Activated T-cell treated with anti-CD3 and anti-CD28 coated beads, Interleukin-2, amount 50 U/mL, for 4 hours (primary cell): ENCODE measurements around the gene MX1. TPM values are rescaled to one million over a fixed set of nuclear protein-coding genes. Genes with fewer than 3 reads are reported as not detected.

ENCODE experiments used
- ATAC-seq, 2 donors: fragments of 200-7000 bp; cut with Tn5 transposase; one replicate each; pipeline ENCODE4 v1.10.0; 2021
- DNase-seq: peaks from one replicate; pipeline ENCODE4 v3.0.0-alpha.2; 2020
- H3K27me3 Mint-ChIP-seq: one replicate; pipeline ENCODE4 v1.8.0; 2021; ENCODE audit warnings: low read depth, mixed read lengths
- H3K36me3 Mint-ChIP-seq: one replicate; pipeline ENCODE4 v1.8.0; 2022; ENCODE audit warnings: mixed read lengths; ENCODE audit not compliant: insufficient read depth
- H3K4me1 Mint-ChIP-seq: one replicate; pipeline ENCODE4 v1.8.0; 2021; ENCODE audit warnings: low read depth, mixed read lengths
- H3K4me3 Mint-ChIP-seq: one replicate; pipeline ENCODE4 v1.8.0; 2021; ENCODE audit warnings: mild to moderate bottlenecking, moderate library complexity, mixed read lengths
- H3K9me3 Mint-ChIP-seq: one replicate; pipeline ENCODE4 v1.8.0; 2021; ENCODE audit warnings: mixed read lengths
- total RNA-seq, 3 donors: library from RNA; stranded (reverse); gene quantifications; one replicate each; pipeline ENCODE4 v1.2.1, GENCODE V29; 2021

Gene MX1
- total RNA-seq: 10 to 100 TPM; 13.8 to 33.8 (median 22.7) TPM

GRCh38 chr21:41425954-41426675 is at the start of gene MX1:
Gene MX1 (plus strand): TSS chr21:41426239. CDS start chr21:41432071, 5,832 bp downstream.
- Mint-ChIP-seq H3K36me3 (peaks cover 12% of the 10 kb centered on the region), H3K27me3 (no peaks in the 10 kb centered on the region), H3K4me1 (peaks cover 63% of the 10 kb centered on the region), H3K4me3 (peak within 1 kb of the TSS; percentile 94), H3K9me3 (no peaks in the 10 kb centered on the region)
- ATAC-seq (peak; percentile 98 to 99), DNase-seq (peak; percentile 86)

DNA sequence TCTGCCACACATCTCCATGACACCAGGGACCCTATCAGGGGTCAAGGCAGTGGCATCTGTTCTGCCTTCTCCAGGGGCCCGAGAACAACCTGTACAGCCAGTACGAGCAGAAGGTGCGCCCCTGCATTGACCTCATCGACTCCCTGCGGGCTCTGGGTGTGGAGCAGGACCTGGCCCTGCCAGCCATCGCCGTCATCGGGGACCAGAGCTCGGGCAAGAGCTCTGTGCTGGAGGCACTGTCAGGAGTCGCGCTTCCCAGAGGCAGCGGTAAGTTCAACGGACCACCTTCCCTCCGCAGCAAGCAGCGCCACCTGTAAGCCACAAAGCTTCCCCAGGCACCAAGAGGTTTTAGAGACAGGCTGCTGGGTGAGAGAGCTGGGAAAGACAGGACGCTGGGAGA is 48.3 kb upstream of the MX1 start:
- DNase-seq: no peak
- Mint-ChIP-seq H3K9me3 (no peaks in the 10 kb centered on the region), H3K4me3 (no peak overlapping the region), H3K36me3 (peaks cover 43% of the 10 kb centered on the region), H3K27me3 (no peaks in the 10 kb centered on the region), H3K4me1 (peaks cover 16% of the 10 kb centered on the region)
- no peak for ATAC-seq

- no peak for DNase-seq
- Mint-ChIP-seq H3K27me3 (no peaks in the 10 kb centered on the region), H3K9me3 (no peaks in the 10 kb centered on the region), H3K4me1 (peaks cover 9% of the 10 kb centered on the region), H3K36me3 (peaks cover 45% of the 10 kb centered on the region), H3K4me3 (no peak overlapping the region)
- ATAC-seq: no peak
Observed at GRCh38 chr21:41378849-41379248, 47.2 kb upstream of the MX1 start.

- peaks cover 7% of the 10 kb centered on the region for H3K4me1 Mint-ChIP-seq
- H3K4me3 Mint-ChIP-seq: no peak overlapping the region
- peaks cover 45% of the 10 kb centered on the region for H3K36me3 Mint-ChIP-seq
- no peaks in the 10 kb centered on the region for H3K9me3 Mint-ChIP-seq
- no peak for ATAC-seq
- no peak for DNase-seq
- H3K27me3 Mint-ChIP-seq: no peaks in the 10 kb centered on the region
Observed at GRCh38 chr21:41379901-41380300, 46.1 kb upstream of the MX1 start.

DNA sequence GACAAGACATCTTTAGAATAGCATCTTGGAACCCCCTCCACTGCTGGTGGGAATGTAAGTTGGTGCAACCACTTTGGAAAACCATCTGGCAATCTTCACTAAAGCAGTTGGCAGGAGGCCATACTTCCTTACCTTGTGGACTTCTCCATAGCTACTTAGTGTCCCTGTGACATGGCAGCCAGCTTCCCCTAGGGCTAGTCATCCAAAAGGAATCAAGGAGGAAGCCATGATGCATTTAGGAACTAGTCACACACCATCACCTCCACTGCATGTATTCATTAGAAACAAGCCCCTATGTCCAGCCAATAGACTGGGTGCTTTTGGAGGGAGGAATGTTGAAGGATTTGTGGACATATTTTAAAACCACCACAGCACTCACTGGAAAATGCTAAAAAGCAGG is 44.3 kb upstream of the MX1 start:
- DNase-seq (no peak), ATAC-seq (no peak)
- Mint-ChIP-seq H3K4me3 (no peak overlapping the region), H3K36me3 (peaks cover 45% of the 10 kb centered on the region), H3K4me1 (no peaks in the 10 kb centered on the region), H3K27me3 (no peaks in the 10 kb centered on the region), H3K9me3 (no peaks in the 10 kb centered on the region)

GRCh38 chr21:41387042-41387819 is 38.8 kb upstream of the MX1 start:
- Mint-ChIP-seq H3K4me3 (no peak overlapping the region), H3K36me3 (peaks cover 43% of the 10 kb centered on the region), H3K27me3 (no peaks in the 10 kb centered on the region), H3K4me1 (no peaks in the 10 kb centered on the region), H3K9me3 (no peaks in the 10 kb centered on the region)
- DNase-seq (no peak), ATAC-seq (no peak)

DNA sequence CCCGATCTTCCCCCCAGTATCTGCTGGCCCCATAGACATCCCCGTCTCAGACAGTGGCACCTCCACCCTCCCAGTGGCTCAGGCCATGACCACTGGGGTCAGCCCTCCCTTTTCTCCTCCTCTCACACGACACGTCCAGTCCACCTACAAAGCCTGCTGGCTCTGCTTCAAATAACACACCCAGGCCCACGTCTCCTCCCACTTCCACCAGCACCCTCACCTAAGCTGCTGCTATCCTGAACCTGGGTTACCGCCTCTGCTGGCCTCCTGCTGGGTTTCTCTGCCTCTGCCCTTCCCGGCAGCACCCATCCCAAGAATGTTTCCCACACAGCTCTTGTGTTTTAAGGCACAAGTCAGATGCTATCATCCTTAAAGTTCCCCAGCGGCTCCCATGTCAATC is 38.2 kb upstream of the MX1 start:
- no peak for ATAC-seq
- H3K27me3 Mint-ChIP-seq: no peaks in the 10 kb centered on the region
- no peaks in the 10 kb centered on the region for H3K4me1 Mint-ChIP-seq
- H3K36me3 Mint-ChIP-seq: peaks cover 40% of the 10 kb centered on the region
- DNase-seq: no peak
- H3K4me3 Mint-ChIP-seq: no peak overlapping the region
- H3K9me3 Mint-ChIP-seq: no peaks in the 10 kb centered on the region

GRCh38 chr21:41388259-41388658 is 37.8 kb upstream of the MX1 start:
- Mint-ChIP-seq H3K9me3 (no peaks in the 10 kb centered on the region), H3K4me3 (no peak overlapping the region), H3K27me3 (no peaks in the 10 kb centered on the region), H3K4me1 (no peaks in the 10 kb centered on the region), H3K36me3 (peaks cover 41% of the 10 kb centered on the region)
- DNase-seq: no peak
- ATAC-seq: no peak

- Mint-ChIP-seq H3K9me3 (no peaks in the 10 kb centered on the region), H3K36me3 (peaks cover 55% of the 10 kb centered on the region), H3K27me3 (no peaks in the 10 kb centered on the region), H3K4me1 (no peaks in the 10 kb centered on the region), H3K4me3 (no peak overlapping the region)
- ATAC-seq: no peak
- no peak for DNase-seq
Observed at GRCh38 chr21:41390043-41390639, 35.9 kb upstream of the MX1 start.

GRCh38 chr21:41393876-41394465 is 32.1 kb upstream of the MX1 start:
- Mint-ChIP-seq H3K4me1 (no peaks in the 10 kb centered on the region), H3K36me3 (peaks cover 52% of the 10 kb centered on the region), H3K4me3 (no peak overlapping the region), H3K27me3 (no peaks in the 10 kb centered on the region), H3K9me3 (no peaks in the 10 kb centered on the region)
- DNase-seq (no peak), ATAC-seq (no peak)

DNA sequence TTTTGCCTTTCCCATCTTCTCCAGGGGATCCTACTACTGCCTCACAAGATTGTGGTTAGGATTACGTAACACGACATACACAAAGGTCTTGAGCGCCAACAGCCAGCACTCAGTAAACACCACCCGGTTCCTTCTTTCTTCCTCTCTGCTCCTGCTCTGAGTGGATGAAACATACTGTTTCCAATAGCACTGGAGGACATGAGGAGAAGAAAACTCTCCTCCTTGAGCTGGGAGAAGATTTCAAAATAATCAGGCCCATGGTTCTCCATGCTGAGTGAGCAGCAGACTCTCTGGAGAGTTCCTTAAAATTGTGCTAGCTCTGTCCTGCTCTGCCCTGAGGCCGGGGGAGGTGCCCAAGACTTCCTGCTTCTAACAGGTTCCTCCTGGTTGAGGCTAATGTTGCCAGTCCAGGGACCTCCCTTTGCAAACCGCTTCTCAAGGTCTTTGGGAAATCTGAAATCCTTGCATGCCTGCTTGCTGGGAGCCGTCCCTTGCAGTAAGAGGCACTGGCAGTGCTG is 29.4 kb upstream of the MX1 start:
- H3K4me1 Mint-ChIP-seq: no peaks in the 10 kb centered on the region
- H3K36me3 Mint-ChIP-seq: peaks cover 62% of the 10 kb centered on the region
- no peak for DNase-seq
- H3K4me3 Mint-ChIP-seq: no peak overlapping the region
- H3K27me3 Mint-ChIP-seq: no peaks in the 10 kb centered on the region
- ATAC-seq: no peak
- no peaks in the 10 kb centered on the region for H3K9me3 Mint-ChIP-seq

GRCh38 chr21:41397471-41397891 is 28.6 kb upstream of the MX1 start:
- Mint-ChIP-seq H3K4me3 (no peak overlapping the region), H3K27me3 (no peaks in the 10 kb centered on the region), H3K36me3 (peaks cover 65% of the 10 kb centered on the region), H3K9me3 (no peaks in the 10 kb centered on the region), H3K4me1 (no peaks in the 10 kb centered on the region)
- ATAC-seq (no peak), DNase-seq (no peak)

GRCh38 chr21:41398251-41398650 is 27.8 kb upstream of the MX1 start:
- Mint-ChIP-seq H3K4me3 (no peak overlapping the region), H3K36me3 (peaks cover 66% of the 10 kb centered on the region), H3K9me3 (no peaks in the 10 kb centered on the region), H3K4me1 (no peaks in the 10 kb centered on the region), H3K27me3 (no peaks in the 10 kb centered on the region)
- no peak for DNase-seq
- ATAC-seq: no peak

- H3K9me3 Mint-ChIP-seq: no peaks in the 10 kb centered on the region
- no peaks in the 10 kb centered on the region for H3K4me1 Mint-ChIP-seq
- H3K4me3 Mint-ChIP-seq: no peak overlapping the region
- no peak for DNase-seq
- ATAC-seq: no peak
- H3K36me3 Mint-ChIP-seq: peaks cover 60% of the 10 kb centered on the region
- H3K27me3 Mint-ChIP-seq: no peaks in the 10 kb centered on the region
Observed at GRCh38 chr21:41398831-41399230, 27.2 kb upstream of the MX1 start.
